ENCODE measurements around the gene HLA-DQA1.

DNA sequence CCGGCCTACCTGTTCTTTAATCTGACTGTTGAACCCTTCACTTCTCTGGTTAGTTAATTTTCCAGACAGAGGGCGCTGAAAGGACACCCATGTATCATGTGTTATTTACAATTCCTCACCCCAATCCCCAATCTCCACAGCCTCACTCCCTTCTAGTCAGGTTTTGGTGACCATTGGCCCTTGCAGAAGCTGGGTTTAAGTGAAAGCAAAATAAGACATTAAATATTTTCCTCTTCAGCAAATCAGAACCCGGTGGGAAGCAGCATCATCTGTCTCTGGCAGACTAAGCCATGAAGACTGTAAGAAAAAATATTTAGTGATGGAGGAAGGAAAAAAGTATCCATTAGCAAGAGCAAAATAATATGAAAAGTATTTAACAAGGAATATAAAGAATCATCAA lies 9.4 kb upstream of the HLA-DQA1 start:
- no peak for TF ChIP-seq CTCF (IDR thresholded peaks at IDR 0.05)
- no peak for TF ChIP-seq POLR2A (IDR thresholded peaks at IDR 0.05)
